ENCODE results near the gene PGAP2. TPM values are rescaled to one million over a fixed set of nuclear protein-coding genes. Genes with fewer than 3 reads are reported as not detected.

The PGAP2 gene
- total and polyA plus RNA-seq, 2 of the 13 experiments (the other 11 are each of a cell fraction or from before 2014, with no cell fraction given) = 21.5 to 47.8 TPM

DNA sequence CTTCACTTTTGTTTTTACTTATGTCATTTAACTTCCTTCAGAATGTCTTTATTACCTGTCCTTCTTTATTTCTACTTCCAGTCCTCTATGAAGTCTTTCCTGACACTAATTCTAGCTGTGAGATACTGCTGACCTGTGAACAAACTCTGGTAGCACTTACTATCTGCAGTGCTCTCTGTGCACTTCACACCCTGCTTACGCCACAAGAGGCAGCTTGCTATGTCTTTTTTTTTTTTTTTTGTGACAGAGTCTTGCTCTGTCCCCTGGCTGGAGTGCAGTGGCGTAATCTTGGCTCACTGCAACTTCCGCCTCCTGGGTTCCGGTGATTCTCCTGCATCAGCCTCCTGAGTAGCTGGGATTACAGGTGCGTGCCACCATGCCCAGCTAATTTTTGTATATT, 57.8 kb downstream of the PGAP2 start (continued):
- TF ChIP-seq, protein P1, sequence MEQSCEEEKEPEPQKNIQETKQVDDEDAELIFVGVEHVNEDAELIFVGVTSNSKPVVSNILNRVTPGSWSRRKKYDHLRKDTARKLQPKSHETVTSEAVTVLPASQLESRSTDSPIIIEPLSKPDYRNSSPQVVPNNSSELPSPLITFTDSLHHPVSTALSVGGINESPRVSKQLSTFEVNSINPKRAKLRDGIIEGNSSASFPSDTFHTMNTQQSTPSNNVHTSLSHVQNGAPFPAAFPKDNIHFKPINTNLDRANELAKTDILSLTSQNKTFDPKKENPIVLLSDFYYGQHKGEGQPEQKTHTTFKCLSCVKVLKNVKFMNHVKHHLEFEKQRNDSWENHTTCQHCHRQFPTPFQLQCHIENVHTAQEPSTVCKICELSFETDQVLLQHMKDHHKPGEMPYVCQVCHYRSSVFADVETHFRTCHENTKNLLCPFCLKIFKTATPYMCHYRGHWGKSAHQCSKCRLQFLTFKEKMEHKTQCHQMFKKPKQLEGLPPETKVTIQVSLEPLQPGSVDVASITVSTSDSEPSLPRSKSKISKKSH (CRISPR knock-in tag; IDR thresholded peaks at IDR 0.05; ENCODE audit: borderline replicate concordance) = no peak
- TF ChIP-seq SMYD3 (CRISPR knock-in tag; IDR thresholded peaks at IDR 0.05) (no peak), ETV5 (CRISPR knock-in tag; IDR thresholded peaks at IDR 0.05; ENCODE audit: borderline replicate concordance) (peak; percentile 82), SRF (IDR thresholded peaks at IDR 0.05; ENCODE audit: low read depth, low read length) (no peak), XBP1 (CRISPR knock-in tag; IDR thresholded peaks at IDR 0.05) (no peak), TARDBP (CRISPR knock-in tag; IDR thresholded peaks at IDR 0.05) (no peak), GABPA (IDR thresholded peaks at IDR 0.05; ENCODE audit: low read depth, low read length) (no peak), GABPA (CRISPR knock-in tag; IDR thresholded peaks at IDR 0.05; ENCODE audit: low read depth) (peak; percentile 74), ZNF570 (CRISPR knock-in tag; IDR thresholded peaks at IDR 0.05; ENCODE audit: borderline replicate concordance) (no peak), TCF7L2 (IDR thresholded peaks at IDR 0.05; ENCODE audit: low read depth, low read length) (no peak), HMG20B (CRISPR knock-in tag; conservative IDR thresholded peaks at IDR 0.05) (no peak), IKZF1 (IDR thresholded peaks at IDR 0.05) (no peak), GFI1 (CRISPR knock-in tag; IDR thresholded peaks at IDR 0.05; ENCODE audit: borderline replicate concordance) (no peak), NCOA1 (CRISPR knock-in tag; IDR thresholded peaks at IDR 0.05) (no peak), SIX1 (CRISPR knock-in tag; IDR thresholded peaks at IDR 0.05; ENCODE audit: borderline replicate concordance) (no peak)
- TF ChIP-seq, protein P2, sequence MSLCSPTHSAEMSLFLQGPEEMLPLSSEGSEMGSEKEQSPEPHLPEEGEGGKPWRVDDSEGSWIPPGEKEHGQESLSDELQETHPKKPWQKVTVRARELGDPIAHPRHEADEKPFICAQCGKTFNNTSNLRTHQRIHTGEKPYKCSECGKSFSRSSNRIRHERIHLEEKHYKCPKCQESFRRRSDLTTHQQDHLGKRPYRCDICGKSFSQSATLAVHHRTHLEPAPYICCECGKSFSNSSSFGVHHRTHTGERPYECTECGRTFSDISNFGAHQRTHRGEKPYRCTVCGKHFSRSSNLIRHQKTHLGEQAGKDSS (CRISPR knock-in tag; IDR thresholded peaks at IDR 0.05; ENCODE audit: borderline replicate concordance, low read depth) = 0 out of 2 replicates have a peak, but pooled peaks have one; percentile 31
- TF ChIP-seq, protein P3, sequence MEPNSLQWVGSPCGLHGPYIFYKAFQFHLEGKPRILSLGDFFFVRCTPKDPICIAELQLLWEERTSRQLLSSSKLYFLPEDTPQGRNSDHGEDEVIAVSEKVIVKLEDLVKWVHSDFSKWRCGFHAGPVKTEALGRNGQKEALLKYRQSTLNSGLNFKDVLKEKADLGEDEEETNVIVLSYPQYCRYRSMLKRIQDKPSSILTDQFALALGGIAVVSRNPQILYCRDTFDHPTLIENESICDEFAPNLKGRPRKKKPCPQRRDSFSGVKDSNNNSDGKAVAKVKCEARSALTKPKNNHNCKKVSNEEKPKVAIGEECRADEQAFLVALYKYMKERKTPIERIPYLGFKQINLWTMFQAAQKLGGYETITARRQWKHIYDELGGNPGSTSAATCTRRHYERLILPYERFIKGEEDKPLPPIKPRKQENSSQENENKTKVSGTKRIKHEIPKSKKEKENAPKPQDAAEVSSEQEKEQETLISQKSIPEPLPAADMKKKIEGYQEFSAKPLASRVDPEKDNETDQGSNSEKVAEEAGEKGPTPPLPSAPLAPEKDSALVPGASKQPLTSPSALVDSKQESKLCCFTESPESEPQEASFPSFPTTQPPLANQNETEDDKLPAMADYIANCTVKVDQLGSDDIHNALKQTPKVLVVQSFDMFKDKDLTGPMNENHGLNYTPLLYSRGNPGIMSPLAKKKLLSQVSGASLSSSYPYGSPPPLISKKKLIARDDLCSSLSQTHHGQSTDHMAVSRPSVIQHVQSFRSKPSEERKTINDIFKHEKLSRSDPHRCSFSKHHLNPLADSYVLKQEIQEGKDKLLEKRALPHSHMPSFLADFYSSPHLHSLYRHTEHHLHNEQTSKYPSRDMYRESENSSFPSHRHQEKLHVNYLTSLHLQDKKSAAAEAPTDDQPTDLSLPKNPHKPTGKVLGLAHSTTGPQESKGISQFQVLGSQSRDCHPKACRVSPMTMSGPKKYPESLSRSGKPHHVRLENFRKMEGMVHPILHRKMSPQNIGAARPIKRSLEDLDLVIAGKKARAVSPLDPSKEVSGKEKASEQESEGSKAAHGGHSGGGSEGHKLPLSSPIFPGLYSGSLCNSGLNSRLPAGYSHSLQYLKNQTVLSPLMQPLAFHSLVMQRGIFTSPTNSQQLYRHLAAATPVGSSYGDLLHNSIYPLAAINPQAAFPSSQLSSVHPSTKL (CRISPR knock-in tag; IDR thresholded peaks at IDR 0.05) = no peak; the same call in 1 of the 2 replicates
- TF ChIP-seq, protein P4, sequence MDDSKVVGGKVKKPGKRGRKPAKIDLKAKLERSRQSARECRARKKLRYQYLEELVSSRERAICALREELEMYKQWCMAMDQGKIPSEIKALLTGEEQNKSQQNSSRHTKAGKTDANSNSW (CRISPR knock-in tag; IDR thresholded peaks at IDR 0.05; ENCODE audit: borderline replicate concordance) = no peak
- TF ChIP-seq, protein P5, sequence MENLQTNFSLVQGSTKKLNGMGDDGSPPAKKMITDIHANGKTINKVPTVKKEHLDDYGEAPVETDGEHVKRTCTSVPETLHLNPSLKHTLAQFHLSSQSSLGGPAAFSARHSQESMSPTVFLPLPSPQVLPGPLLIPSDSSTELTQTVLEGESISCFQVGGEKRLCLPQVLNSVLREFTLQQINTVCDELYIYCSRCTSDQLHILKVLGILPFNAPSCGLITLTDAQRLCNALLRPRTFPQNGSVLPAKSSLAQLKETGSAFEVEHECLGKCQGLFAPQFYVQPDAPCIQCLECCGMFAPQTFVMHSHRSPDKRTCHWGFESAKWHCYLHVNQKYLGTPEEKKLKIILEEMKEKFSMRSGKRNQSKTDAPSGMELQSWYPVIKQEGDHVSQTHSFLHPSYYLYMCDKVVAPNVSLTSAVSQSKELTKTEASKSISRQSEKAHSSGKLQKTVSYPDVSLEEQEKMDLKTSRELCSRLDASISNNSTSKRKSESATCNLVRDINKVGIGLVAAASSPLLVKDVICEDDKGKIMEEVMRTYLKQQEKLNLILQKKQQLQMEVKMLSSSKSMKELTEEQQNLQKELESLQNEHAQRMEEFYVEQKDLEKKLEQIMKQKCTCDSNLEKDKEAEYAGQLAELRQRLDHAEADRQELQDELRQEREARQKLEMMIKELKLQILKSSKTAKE (CRISPR knock-in tag; IDR thresholded peaks at IDR 0.05; ENCODE audit: borderline replicate concordance) = no peak
- TF ChIP-seq, protein P6, sequence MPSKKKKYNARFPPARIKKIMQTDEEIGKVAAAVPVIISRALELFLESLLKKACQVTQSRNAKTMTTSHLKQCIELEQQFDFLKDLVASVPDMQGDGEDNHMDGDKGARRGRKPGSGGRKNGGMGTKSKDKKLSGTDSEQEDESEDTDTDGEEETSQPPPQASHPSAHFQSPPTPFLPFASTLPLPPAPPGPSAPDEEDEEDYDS (CRISPR knock-in tag; IDR thresholded peaks at IDR 0.05) = no peak

All from HepG2 (cell line).